EL (cell line): ENCODE data around the gene PPP1R12B.

ENCODE experiments used
- DNase-seq: peaks from one replicate; pipeline ENCODE4 v3.0.0-alpha.2; 2016

PPP1R12B gene

DNA sequence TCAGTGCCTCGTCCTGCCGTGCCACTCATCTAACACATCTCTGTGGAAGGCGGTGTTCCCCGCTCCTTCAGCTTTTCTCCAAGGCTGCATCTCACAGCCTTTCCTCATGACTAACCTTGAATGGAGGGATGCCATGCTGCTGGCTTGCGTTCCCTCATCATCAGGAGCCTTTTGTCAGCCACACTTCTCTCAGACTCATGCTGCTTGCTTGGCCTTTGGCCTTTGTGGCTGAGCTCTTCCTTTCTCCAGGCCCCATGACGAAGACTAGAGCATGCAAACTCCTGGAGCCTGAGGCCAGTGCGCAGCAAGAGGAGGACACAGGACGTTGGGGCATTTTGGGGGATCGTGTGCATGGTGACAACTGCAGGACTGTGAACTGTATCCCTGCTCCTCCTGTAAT lies 291.0 kb downstream of the PPP1R12B start:
- peak; percentile 92 for DNase-seq

DNA sequence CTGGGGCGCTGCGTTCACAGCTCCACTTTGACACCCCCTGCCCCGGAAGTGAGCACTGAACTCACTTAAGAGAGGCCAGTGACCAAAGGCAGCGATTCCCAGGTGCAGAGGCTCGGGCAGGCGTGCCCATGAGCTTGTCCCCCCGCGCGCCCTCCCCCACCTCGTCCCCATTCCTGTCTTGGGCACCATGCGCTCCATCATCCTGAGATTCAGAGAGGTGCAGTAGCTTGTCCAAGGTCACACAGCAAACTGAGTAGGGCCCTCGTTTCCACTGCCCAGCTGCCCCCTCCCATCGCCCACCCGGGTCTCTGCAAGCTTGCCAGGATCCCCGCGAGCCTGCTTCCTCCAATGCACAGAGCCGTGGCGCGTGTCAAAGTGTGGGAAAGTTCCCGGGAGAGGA lies 293.7 kb downstream of the PPP1R12B start:
- no peak for DNase-seq
